T47D (cell line): ENCODE results near the gene GORASP2.
A peak's percentile ranks its signal among the peaks of the same experiment; 100 is the strongest.

Experiments
- DNase-seq, 2 experiments: peaks; one replicate each; pipeline versions ENCODE4 v3.0.0 to v3.0.0-alpha.2; 2011 to 2012; ENCODE audit warnings: low read depth in 1 of 2, low spot score in 1 of 2
- JUND ChIP-seq: IDR thresholded peaks from 2 replicates; pipeline ENCODE4 v1.6.1; 2012; ENCODE audit warnings: low read depth
- in situ Hi-C: cut with HindIII; loops from 2 replicates; pipeline ENCODE4 v1.10.0; 2016; ENCODE audit warnings: low sequenced_read_pairs, low pct_unique_long_range_greater_than_20kb

GORASP2 gene

DNA sequence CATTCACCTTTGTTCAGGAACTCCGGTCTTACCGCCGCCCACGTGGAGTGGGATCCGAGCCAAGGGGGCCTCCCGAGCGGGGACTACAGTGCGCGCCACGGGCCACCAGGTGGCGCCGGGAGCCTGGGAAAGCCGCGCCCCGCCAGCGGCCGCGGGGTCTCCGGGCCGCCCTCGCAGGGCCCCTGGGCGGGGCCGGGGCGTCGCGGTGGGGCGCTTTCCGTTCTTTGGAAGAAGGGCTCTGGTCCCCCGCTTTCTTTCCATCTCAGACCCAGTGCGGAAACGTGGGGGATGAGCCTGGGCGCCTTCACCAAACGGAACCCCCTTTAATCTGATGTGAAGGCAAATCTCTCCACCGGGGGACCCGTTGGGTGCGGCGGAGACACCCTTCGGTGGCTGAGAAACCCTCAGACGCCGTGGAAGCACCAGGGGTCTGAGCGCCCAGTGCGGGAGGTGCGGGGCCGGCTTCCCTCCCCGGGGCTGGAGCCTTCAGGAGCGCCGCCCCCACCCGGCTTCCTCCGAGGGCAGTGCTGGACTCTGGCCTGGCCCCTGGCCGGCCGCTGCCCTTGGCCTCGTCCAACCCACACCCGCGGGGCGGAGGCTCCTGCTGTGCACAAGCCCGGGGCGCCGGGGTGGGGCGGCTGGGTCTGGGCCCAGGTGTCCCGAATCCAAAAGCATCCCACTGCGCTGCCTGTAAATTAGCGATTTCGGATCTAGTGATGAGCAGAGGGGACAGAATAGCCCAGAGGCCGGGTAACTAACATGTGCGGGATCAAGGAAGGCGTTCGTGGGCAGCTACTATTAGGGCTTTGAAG is 44.6 kb downstream of the GORASP2 start:
- no peak for TF ChIP-seq JUND
- in situ Hi-C loops = no loop called here
- DNase-seq = peak; percentile 54 to 84

- DNase-seq = peak; percentile 72 to 91
- TF ChIP-seq JUND = no peak
- in situ Hi-C loops = no loop called here
Observed at GRCh38 chr2:170974304-170974993, 45.4 kb downstream of the GORASP2 start.

GRCh38 chr2:170975127-170975942 is 46.3 kb downstream of the GORASP2 start:
- no peak for TF ChIP-seq JUND
- DNase-seq = no peak
- in situ Hi-C loops = no loop called here

DNA sequence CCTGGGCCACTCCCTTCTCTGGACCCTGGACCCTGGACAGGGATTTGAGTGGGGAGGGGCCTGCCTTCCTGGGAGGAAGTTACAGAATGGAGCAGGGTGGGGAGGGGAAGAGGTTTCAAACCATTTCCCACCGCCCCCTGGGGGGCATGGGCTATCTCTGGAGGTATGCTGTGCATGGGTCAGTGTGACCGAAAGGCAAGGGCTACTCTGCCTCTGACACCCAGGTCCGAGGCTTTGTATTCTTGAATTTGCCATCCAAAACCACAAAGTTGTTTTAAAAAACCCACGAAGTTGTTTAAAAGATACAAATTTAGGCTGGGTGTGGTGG is 46.9 kb downstream of the GORASP2 start:
- in situ Hi-C loops = no loop called here
- DNase-seq = no peak
- no peak for TF ChIP-seq JUND

DNA sequence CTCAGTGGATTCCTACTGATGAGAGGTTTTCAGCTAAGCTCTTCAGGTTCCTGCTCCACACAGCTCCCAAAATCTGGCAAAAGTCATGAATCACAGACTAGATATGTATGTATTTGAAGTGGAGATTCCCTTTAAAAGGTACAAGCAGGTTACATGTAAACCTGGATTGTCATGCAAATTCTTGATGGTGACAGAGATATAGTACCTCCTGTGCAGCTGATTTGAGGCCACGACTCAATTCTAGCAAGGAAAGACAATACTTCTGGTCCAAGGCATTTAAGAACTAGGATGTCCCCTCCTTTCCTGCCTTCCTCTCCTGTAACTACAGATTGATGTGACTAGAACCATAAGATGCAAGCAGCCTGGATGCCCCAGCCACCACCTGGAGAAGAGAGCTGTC is 55.0 kb downstream of the GORASP2 start:
- no peak for DNase-seq
- in situ Hi-C loops = no loop called here
- TF ChIP-seq JUND = no peak

DNA sequence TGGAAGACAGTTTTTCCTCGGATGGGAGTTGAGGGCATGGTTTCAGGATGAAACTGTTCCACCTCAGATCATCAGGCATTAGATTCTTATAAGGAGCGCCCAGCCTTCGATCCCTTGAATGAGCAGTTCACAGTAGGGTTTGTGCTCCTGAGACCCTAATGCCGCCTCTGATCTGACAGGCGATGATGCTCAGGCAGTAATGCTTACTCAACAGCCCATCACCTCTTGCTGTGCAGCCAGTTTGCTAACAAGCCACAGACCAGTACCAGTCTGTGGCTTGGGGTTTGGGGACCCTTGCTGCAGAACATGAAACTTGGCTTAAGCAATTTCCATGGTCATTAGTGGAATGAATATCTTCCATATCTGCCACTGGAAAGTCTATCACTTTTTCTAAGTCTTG is 56.4 kb downstream of the GORASP2 start:
- TF ChIP-seq JUND = no peak
- in situ Hi-C loops = no loop called here

DNA sequence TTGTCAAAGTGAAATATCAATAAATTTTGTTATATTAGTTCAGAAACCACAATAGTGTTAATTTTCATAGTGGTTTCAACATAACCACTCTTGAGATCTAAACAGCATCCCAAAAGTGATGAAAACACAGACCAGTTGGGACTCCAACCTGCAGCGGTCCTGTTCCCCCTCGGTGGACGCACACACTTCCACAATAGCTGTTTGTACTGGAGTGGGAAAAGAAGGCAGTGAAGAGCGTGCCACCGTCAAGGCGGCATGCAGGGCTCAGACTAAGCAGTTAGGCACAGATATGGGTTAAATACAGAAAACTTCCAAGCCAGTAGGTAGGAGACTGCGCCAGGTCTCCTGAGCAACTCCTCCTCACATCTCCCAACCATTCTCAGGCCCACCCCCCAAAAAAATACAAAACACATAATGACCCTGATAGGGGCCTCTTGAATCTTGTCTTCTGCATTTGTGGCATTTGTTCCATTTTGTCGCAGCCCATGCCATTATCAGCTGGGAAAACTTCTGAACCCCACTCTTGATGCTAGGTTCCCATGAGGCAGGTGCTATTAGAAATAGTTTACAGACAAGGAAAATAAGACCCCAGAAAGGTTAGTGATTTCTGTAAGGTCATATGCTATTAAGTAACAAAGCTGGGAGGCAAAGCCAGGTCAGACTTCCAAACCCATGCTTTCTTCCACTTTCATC is 57.7 kb downstream of the GORASP2 start:
- TF ChIP-seq JUND = no peak
- DNase-seq = no peak
- in situ Hi-C loops = no loop called here

More for the DNA sequence above, 56.4 kb downstream of the GORASP2 start:
- DNase-seq = no peak

GRCh38 chr2:170991398-170992182 is 62.5 kb downstream of the GORASP2 start:
- no peak for TF ChIP-seq JUND
- no peak for DNase-seq
- in situ Hi-C loops = no loop called here

GRCh38 chr2:170996316-170996715 is 67.3 kb downstream of the GORASP2 start:
- no peak for TF ChIP-seq JUND
- DNase-seq = no peak
- in situ Hi-C loops = no loop called here

- no peak for TF ChIP-seq JUND
- no peak for DNase-seq
- in situ Hi-C loops = no loop called here
Observed at GRCh38 chr2:170997893-170998597, 69.0 kb downstream of the GORASP2 start.

DNA sequence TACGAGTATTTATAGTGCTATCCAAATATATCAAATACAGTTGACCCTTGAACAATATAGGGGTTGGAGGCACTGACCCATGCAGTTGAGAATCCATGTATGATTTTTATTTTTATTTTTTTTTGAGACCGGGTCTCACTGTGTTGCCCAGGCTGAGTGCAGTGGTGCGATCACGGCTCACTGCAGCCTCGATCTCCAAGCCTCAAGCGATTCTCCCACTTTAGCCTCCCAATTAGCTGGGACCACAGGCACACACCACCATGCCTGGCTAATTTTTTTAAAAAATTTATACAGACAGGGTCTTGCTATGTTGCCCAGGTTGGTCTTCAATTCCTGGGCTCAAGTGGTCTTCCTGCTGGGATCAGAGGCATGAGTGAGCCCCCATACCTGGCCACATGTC is 70.6 kb downstream of the GORASP2 start:
- DNase-seq = no peak
- in situ Hi-C loops = no loop called here
- no peak for TF ChIP-seq JUND

- DNase-seq = no peak
- TF ChIP-seq JUND = no peak
- in situ Hi-C loops = no loop called here
Observed at GRCh38 chr2:171004363-171004762, 75.3 kb downstream of the GORASP2 start.
